ENCODE data around the gene PRDX3. TPM values are rescaled to one million over a fixed set of nuclear protein-coding genes. Genes with fewer than 3 reads are reported as not detected.
A peak's percentile ranks its signal among the peaks of the same experiment; 100 is the strongest.

PRDX3 gene
- total RNA-seq, 2 experiments from 2014 or later = 7.1 to 7.5 TPM

DNA sequence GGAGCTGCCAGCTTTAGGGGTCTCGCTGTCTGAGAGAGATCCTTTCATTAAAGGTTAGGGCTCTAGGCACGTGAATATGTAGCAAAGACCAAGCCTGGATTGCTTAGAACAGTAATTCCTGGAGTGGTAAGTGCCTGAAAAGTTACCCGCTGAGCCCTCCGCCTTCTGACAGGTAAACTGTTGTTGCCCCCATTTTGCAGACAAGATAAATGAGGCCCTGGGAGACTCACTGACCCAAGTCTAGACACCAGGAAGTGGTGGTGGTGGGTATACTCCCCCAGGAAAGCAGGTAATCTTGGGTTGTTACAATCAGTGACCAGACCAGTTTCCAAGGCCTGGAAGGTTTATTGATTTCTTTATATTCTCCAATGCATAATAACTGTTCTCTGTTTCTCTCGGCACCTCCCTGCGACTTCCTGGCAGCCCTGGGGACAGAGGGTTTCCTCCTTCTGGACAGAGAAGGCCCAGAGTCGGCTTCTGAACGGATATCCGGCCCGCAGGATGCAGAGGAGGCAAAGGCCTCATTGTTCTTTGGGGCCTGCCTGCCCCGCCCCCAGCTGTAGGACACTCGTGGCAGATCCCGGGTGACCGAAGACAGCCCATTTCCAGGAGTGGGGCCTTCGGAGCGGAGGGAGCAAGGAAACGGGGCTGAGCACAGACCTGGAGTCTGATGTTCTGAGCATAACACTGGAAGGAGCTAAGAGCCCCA, 27.4 kb upstream of the PRDX3 start:
- intact Hi-C loops (cut with DNase I, micrococcal nuclease) = loop anchor here (1.0 to 10.0 kb wide), 10 partner anchors 27 to 649 kb away; partner anchors contain the start of genes PRDX3 (in 2 of the 2), RGS10 (in 1 of the 2) and TIAL1 (in 1 of the 2)
- POLR2A ChIA-PET = interaction anchor here (0.9 to 6.6 kb wide), 18 partner anchors 10 to 667 kb away, joined by 3 to 63 read pairs (median 6); partner anchors contain the start of genes MCMBP, RGS10 and SFXN4
- H3K4me1 Mint-ChIP-seq (ENCODE audit: low read depth) = peaks cover 34% of the 10 kb centered on the region
- peak overlapping the region; percentile 89 for H3K27ac Mint-ChIP-seq
- H3K36me3 Mint-ChIP-seq (ENCODE audit: low read depth) = peaks cover 14% of the 10 kb centered on the region
- CTCF ChIA-PET = interaction anchor here (0.6 to 4.2 kb wide), 48 partner anchors 7 to 443 kb away, joined by 3 to 46 read pairs (median 4); partner anchors contain the start of genes RGS10 and SFXN4
- H3K27me3 Mint-ChIP-seq = no peaks in the 10 kb centered on the region
- peak overlapping the region; percentile 97 for H3K4me3 Mint-ChIP-seq
- TF ChIP-seq, protein P1, sequence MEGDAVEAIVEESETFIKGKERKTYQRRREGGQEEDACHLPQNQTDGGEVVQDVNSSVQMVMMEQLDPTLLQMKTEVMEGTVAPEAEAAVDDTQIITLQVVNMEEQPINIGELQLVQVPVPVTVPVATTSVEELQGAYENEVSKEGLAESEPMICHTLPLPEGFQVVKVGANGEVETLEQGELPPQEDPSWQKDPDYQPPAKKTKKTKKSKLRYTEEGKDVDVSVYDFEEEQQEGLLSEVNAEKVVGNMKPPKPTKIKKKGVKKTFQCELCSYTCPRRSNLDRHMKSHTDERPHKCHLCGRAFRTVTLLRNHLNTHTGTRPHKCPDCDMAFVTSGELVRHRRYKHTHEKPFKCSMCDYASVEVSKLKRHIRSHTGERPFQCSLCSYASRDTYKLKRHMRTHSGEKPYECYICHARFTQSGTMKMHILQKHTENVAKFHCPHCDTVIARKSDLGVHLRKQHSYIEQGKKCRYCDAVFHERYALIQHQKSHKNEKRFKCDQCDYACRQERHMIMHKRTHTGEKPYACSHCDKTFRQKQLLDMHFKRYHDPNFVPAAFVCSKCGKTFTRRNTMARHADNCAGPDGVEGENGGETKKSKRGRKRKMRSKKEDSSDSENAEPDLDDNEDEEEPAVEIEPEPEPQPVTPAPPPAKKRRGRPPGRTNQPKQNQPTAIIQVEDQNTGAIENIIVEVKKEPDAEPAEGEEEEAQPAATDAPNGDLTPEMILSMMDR (IDR thresholded peaks at IDR 0.05) = no peak
- H3K9me3 Mint-ChIP-seq = no peaks in the 10 kb centered on the region
- peaks cover 30% of the 10 kb centered on the region for H3K4me1 ChIP-seq (ENCODE audit: insufficient read depth, low read length)
- no peak for ATAC-seq (ENCODE audit: poor library complexity)
- H3K36me3 ChIP-seq (ENCODE audit: insufficient read depth, low read length) = no peaks in the 10 kb centered on the region
- H3K9me3 ChIP-seq (ENCODE audit: control insufficient read depth in 1 of 2, insufficient read depth in 1 of 2, low read length in 2 of 2) = no peaks in the 10 kb centered on the region
- peak overlapping the region; percentile 63 to 70 for H3K27ac ChIP-seq (ENCODE audit: low read depth in 1 of 2, low read length in 2 of 2)
- H3K27me3 ChIP-seq (ENCODE audit: control insufficient read depth in 1 of 2, insufficient read depth in 2 of 2, low read length in 2 of 2) = no peaks in the 10 kb centered on the region
- H3K4me3 ChIP-seq (ENCODE audit: low read length) = peak overlapping the region; percentile 45
- DNase-seq = peak in 9 of 14 experiments; percentile 19 to 66 (median 41)

DNA sequence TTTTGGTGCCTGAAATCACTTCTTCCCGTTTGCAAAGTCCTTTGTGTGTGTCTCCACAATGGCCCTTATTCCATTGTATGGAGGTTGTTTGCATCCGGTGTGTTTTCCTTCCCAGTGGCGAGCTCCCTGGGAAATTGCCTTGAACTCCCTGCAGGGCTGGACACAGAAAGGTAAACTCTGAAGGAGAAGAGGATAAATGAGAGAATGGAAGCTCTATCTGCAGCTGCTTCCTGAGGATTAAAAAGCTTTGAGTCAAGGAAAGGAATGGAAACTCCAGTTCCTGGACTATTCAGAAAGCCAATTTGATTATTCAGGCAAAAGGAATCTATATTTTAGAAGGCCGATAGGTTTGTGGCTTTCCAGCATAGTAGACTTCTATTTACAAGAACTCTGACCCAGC, 24.4 kb upstream of the PRDX3 start:
- Mint-ChIP-seq H3K27me3 (no peaks in the 10 kb centered on the region), H3K36me3 (ENCODE audit: low read depth) (peaks cover 2% of the 10 kb centered on the region), H3K27ac (no peak overlapping the region), H3K4me3 (no peak overlapping the region), H3K9me3 (no peaks in the 10 kb centered on the region), H3K4me1 (ENCODE audit: low read depth) (peaks cover 13% of the 10 kb centered on the region)
- no peak overlapping the region for H3K27ac ChIP-seq (ENCODE audit: low read depth in 1 of 2, low read length in 2 of 2)
- no peak overlapping the region for H3K4me3 ChIP-seq (ENCODE audit: low read length)
- no peaks in the 10 kb centered on the region for H3K36me3 ChIP-seq (ENCODE audit: insufficient read depth, low read length)
- ATAC-seq (ENCODE audit: poor library complexity) = no peak
- H3K9me3 ChIP-seq (ENCODE audit: control insufficient read depth in 1 of 2, insufficient read depth in 1 of 2, low read length in 2 of 2) = no peaks in the 10 kb centered on the region
- H3K4me1 ChIP-seq (ENCODE audit: insufficient read depth, low read length) = peaks cover 17% of the 10 kb centered on the region
- CTCF ChIA-PET = no interaction called here
- H3K27me3 ChIP-seq (ENCODE audit: control insufficient read depth in 1 of 2, insufficient read depth in 2 of 2, low read length in 2 of 2) = no peaks in the 10 kb centered on the region
- TF ChIP-seq, protein P1 (IDR thresholded peaks at IDR 0.05) = no peak
- no peak for DNase-seq
- POLR2A ChIA-PET = interaction anchor here (1.0 kb wide), 1 partner anchor 315 kb away, joined by 3 read pairs; no protein-coding TSS in a partner anchor
- intact Hi-C loops (cut with DNase I, micrococcal nuclease) = loop anchor here in 1 of 2 experiments (10.0 kb wide), 1 partner anchor 652 kb away; no protein-coding TSS in a partner anchor

DNA sequence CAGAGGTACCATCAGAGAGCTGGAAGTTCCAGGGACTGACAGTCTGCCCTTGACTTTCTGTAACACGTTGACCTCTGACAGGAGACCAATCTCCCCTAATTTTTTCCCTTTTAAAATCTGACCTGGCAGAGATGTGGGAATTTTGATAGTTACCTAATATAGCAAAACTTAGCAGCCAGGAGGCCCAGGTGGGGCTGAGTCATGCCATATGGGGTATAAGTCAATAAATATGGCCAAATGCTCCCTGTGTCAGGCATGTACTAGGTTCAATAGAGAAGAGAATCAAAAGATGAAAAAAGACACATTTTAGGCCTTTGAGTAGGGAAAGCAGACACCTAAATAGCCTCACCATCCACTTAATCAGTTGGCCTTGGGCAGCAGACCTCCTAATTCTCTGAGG, 22.6 kb upstream of the PRDX3 start:
- Histone ChIP-seq H3K4me1 (ENCODE audit: insufficient read depth, low read length) (peaks cover 11% of the 10 kb centered on the region), H3K36me3 (ENCODE audit: insufficient read depth, low read length) (no peaks in the 10 kb centered on the region), H3K4me3 (ENCODE audit: low read length) (no peak overlapping the region), H3K27me3 (ENCODE audit: control insufficient read depth in 1 of 2, insufficient read depth in 2 of 2, low read length in 2 of 2) (no peaks in the 10 kb centered on the region), H3K27ac (ENCODE audit: low read depth in 1 of 2, low read length in 2 of 2) (no peak overlapping the region), H3K9me3 (ENCODE audit: control insufficient read depth in 1 of 2, insufficient read depth in 1 of 2, low read length in 2 of 2) (no peaks in the 10 kb centered on the region)
- peaks cover 10% of the 10 kb centered on the region for H3K4me1 Mint-ChIP-seq (ENCODE audit: low read depth)
- intact Hi-C loops (cut with DNase I, micrococcal nuclease) = loop anchor here in 1 of 2 experiments (10.0 kb wide), 1 partner anchor 654 kb away; no protein-coding TSS in a partner anchor
- no peaks in the 10 kb centered on the region for H3K9me3 Mint-ChIP-seq
- POLR2A ChIA-PET = no interaction called here
- TF ChIP-seq, protein P1 (IDR thresholded peaks at IDR 0.05) = no peak
- H3K36me3 Mint-ChIP-seq (ENCODE audit: low read depth) = no peaks in the 10 kb centered on the region
- CTCF ChIA-PET = no interaction called here
- ATAC-seq (ENCODE audit: poor library complexity) (no peak), DNase-seq (no peak)
- no peak overlapping the region for H3K27ac Mint-ChIP-seq
- H3K4me3 Mint-ChIP-seq = no peak overlapping the region
- H3K27me3 Mint-ChIP-seq = no peaks in the 10 kb centered on the region

Measured in CD4-positive, alpha-beta T cell (primary cell).